ENCODE results near the gene MAK. TPM values are rescaled to one million over a fixed set of nuclear protein-coding genes. Genes with fewer than 3 reads are reported as not detected.
"Not testable (repeated sequence)": the region's sequence is repeated elsewhere in the genome, so short reads cannot be mapped to it uniquely, and the experiment has no call there.

Gene MAK
- total RNA-seq, 4 donors from 2014 or later, result 0.59 to 0.90 TPM; not detected in 2

- DNase-seq (ENCODE audit: low spot score in 2 of 2), result no peak
- Histone ChIP-seq H3K27ac (no peak overlapping the region), H3K36me3 (peaks cover 0 to 34% (median 0%) of the 10 kb centered on the region in 3 donors), H3K4me1 (peaks cover 0 to 7% (median 3%) of the 10 kb centered on the region in 4 donors), H3K4me3 (no peak overlapping the region), H3K9me3 (no peaks in the 10 kb centered on the region), H3K27me3 (no peaks in the 10 kb centered on the region)
- TF ChIP-seq CTCF (IDR thresholded peaks at IDR 0.05) (no peak), POLR2A (IDR thresholded peaks at IDR 0.05) (no peak), EP300 (IDR thresholded peaks at IDR 0.05) (no peak)
- 87 to 89% methylated on average over 12 of the region's 12 CpGs for WGBS, 2 donors
Observed at GRCh38 chr6:10742251-10742650, 96.1 kb downstream of the MAK start.

GRCh38 chr6:10741643-10742042 is 96.7 kb downstream of the MAK start:
- not testable (repeated sequence) for H3K27ac ChIP-seq; DNase-seq (ENCODE audit: low spot score in 2 of 2); H3K4me3 ChIP-seq; H3K4me1 ChIP-seq; H3K9me3 ChIP-seq; H3K27me3 ChIP-seq
- peaks cover 0 to 34% (median 0%) of the 10 kb centered on the region in 3 donors for H3K36me3 ChIP-seq
- 85 to 97% methylated on average over 4 of the region's 4 CpGs for WGBS, 2 donors

- Histone ChIP-seq H3K36me3 (peaks cover 0 to 31% (median 0%) of the 10 kb centered on the region in 3 donors), H3K27ac (no peak overlapping the region), H3K9me3 (no peaks in the 10 kb centered on the region), H3K4me1 (no peaks in the 10 kb centered on the region), H3K4me3 (no peak overlapping the region), H3K27me3 (no peaks in the 10 kb centered on the region)
- no peak for TF ChIP-seq POLR2A (IDR thresholded peaks at IDR 0.05)
- TF ChIP-seq CTCF (IDR thresholded peaks at IDR 0.05), result no peak
- no peak for TF ChIP-seq EP300 (IDR thresholded peaks at IDR 0.05)
- DNase-seq (ENCODE audit: low spot score in 2 of 2), result no peak
Observed at GRCh38 chr6:10740061-10740460, 98.3 kb downstream of the MAK start.

GRCh38 chr6:10736731-10737130 is 101.6 kb downstream of the MAK start:
- Histone ChIP-seq H3K36me3 (peaks cover 0 to 30% (median 0%) of the 10 kb centered on the region in 3 donors), H3K4me3 (no peak overlapping the region), H3K27ac (no peak overlapping the region), H3K9me3 (no peaks in the 10 kb centered on the region), H3K4me1 (no peaks in the 10 kb centered on the region), H3K27me3 (no peaks in the 10 kb centered on the region)
- TF ChIP-seq POLR2A (IDR thresholded peaks at IDR 0.05), result no peak
- no peak for TF ChIP-seq CTCF (IDR thresholded peaks at IDR 0.05)
- no peak for TF ChIP-seq EP300 (IDR thresholded peaks at IDR 0.05)
- WGBS, 2 donors, result 86 to 88% methylated on average over 2 of the region's 2 CpGs
- no peak for DNase-seq (ENCODE audit: low spot score in 2 of 2)

GRCh38 chr6:10733863-10734262 is 104.5 kb downstream of the MAK start:
- DNase-seq (ENCODE audit: low spot score in 2 of 2), result no peak
- no peaks in the 10 kb centered on the region for H3K9me3 ChIP-seq
- no peak overlapping the region for H3K27ac ChIP-seq
- no peaks in the 10 kb centered on the region for H3K4me1 ChIP-seq
- H3K36me3 ChIP-seq, result peaks cover 0 to 49% (median 2%) of the 10 kb centered on the region in 3 donors
- no peak overlapping the region for H3K4me3 ChIP-seq
- TF ChIP-seq POLR2A (IDR thresholded peaks at IDR 0.05) (no peak), CTCF (IDR thresholded peaks at IDR 0.05) (no peak), EP300 (IDR thresholded peaks at IDR 0.05) (no peak)
- WGBS, 2 donors, result 94 to 100% methylated on average over 3 of the region's 3 CpGs
- H3K27me3 ChIP-seq, result no peaks in the 10 kb centered on the region

- Histone ChIP-seq H3K27ac (no peak overlapping the region), H3K4me3 (no peak overlapping the region), H3K36me3 (peaks cover 0 to 55% (median 2%) of the 10 kb centered on the region in 3 donors), H3K9me3 (no peaks in the 10 kb centered on the region), H3K4me1 (no peaks in the 10 kb centered on the region), H3K27me3 (no peaks in the 10 kb centered on the region)
- 64 to 75% methylated on average over 16 to 17 of the region's 17 CpGs for WGBS, 2 donors
- DNase-seq (ENCODE audit: low spot score in 2 of 2), result no peak
- TF ChIP-seq EP300 (IDR thresholded peaks at IDR 0.05) (no peak), CTCF (IDR thresholded peaks at IDR 0.05) (no peak), POLR2A (IDR thresholded peaks at IDR 0.05) (no peak)
Observed at GRCh38 chr6:10733151-10733715, 105.1 kb downstream of the MAK start.

Data from tibial nerve (tissue), 4 donors.